ENCODE measurements around the gene NPAS3.
"Not testable (repeated sequence)": the region's sequence is repeated elsewhere in the genome, so short reads cannot be mapped to it uniquely, and the experiment has no call there.

The NPAS3 gene

DNA sequence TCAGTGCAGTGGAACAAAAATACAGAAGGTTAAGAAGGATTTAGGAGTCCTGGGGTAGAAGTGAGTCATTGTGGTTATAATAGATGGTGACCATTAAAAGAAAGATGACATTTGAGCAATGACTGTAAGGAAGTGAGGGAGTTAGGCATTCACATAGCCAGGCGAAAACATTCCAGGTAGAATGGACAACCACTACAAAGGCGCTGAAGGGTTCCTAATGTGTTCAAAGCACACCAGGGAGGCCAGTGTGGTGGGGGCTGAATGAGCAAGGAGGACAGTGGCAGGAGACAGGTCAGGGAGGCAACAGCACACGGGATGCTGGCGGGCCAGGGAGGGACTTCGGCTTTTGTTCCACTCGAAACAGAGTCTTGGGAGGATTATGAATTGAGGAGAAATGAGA, 129.9 kb downstream of the NPAS3 start:
- Histone ChIP-seq H3K36me3 (ENCODE audit: control insufficient read depth, insufficient read depth, low read length) (no peaks in the 10 kb centered on the region), H3K27me3 (ENCODE audit: control insufficient read depth, insufficient read depth, low read length, poor library complexity, severe bottlenecking) (no peaks in the 10 kb centered on the region), H3K9me3 (ENCODE audit: control insufficient read depth, low read length) (no peaks in the 10 kb centered on the region), H3K27ac (ENCODE audit: insufficient read depth, low read depth, low read length, poor library complexity, severe bottlenecking) (no peak overlapping the region), H3K4me3 (ENCODE audit: insufficient read depth, low read depth, low read length) (no peak overlapping the region), H3K4me1 (ENCODE audit: control insufficient read depth, insufficient read depth, low read length) (no peaks in the 10 kb centered on the region)
- 90 to 92% methylated on average over 6 of the region's 6 CpGs for WGBS, 2 experiments

DNA sequence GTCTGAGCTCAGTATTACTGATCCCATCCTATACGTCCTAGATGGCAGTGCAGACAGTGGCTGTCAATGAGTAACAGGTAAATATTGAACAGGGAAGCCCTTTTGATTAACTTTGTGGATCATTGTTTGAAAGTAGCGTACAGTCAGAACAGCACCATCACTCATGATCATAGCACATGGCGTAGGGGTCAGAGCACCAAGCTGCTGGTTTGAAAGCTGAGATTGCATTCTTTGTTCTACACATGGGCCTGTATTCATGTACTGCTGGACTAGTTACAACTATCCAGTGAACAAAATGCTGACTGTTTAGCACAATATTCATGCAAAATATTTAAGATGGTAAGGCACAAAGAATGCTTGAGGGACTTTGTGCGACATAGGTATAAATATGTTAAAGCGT, 131.8 kb downstream of the NPAS3 start:
- Histone ChIP-seq H3K4me3 (ENCODE audit: insufficient read depth, low read depth, low read length) (no peak overlapping the region), H3K27me3 (ENCODE audit: control insufficient read depth, insufficient read depth, low read length, poor library complexity, severe bottlenecking) (no peaks in the 10 kb centered on the region), H3K9me3 (ENCODE audit: control insufficient read depth, low read length) (no peaks in the 10 kb centered on the region), H3K36me3 (ENCODE audit: control insufficient read depth, insufficient read depth, low read length) (no peaks in the 10 kb centered on the region), H3K27ac (ENCODE audit: insufficient read depth, low read depth, low read length, poor library complexity, severe bottlenecking) (no peak overlapping the region), H3K4me1 (ENCODE audit: control insufficient read depth, insufficient read depth, low read length) (no peaks in the 10 kb centered on the region)
- WGBS, 2 experiments = 93 to 94% methylated on average over 5 of the region's 5 CpGs

DNA sequence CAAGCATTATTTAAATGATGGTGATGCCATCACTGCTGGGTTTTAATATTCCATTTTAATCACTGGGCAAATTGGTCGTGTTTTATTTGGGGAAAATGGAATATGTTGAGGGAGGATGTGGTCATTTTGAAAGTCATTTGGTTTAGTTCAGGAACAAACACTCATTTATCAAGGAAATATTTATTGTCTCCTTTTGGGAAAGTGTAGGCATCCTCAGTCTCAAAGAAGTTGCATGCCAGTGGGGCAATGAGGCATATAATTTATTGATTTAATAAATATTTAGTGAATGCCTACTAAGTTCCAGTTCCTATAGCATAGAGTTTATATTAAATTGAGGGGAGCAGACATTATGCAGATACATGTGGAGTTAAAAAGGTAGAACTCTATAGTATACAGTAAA, 134.3 kb downstream of the NPAS3 start:
- Histone ChIP-seq H3K4me3 (ENCODE audit: insufficient read depth, low read depth, low read length) (no peak overlapping the region), H3K27me3 (ENCODE audit: control insufficient read depth, insufficient read depth, low read length, poor library complexity, severe bottlenecking) (no peaks in the 10 kb centered on the region), H3K27ac (ENCODE audit: insufficient read depth, low read depth, low read length, poor library complexity, severe bottlenecking) (no peak overlapping the region), H3K9me3 (ENCODE audit: control insufficient read depth, low read length) (no peaks in the 10 kb centered on the region), H3K36me3 (ENCODE audit: control insufficient read depth, insufficient read depth, low read length) (no peaks in the 10 kb centered on the region), H3K4me1 (ENCODE audit: control insufficient read depth, insufficient read depth, low read length) (no peaks in the 10 kb centered on the region)
- 91 to 100% methylated on average over 1 of the region's 1 CpG for WGBS, 2 experiments

DNA sequence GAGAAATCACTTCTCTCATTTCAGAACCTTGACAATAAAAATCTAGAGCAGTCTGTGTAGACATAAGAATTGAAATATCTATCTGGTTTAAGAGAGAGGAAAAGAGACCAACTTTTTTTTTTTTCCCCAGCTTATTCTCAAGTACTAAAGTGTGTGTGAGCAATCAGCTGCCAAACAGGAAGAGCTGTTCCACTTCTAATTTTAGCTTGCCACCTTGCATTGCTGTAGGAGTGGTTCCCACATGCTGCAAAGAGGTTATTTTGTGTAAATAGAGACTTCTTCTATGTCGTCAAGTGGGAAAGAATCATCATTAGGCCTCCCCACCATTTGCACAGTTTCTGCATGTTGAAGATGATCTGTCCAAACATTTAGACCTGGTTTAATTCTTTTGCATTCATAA, 142.6 kb downstream of the NPAS3 start:
- Histone ChIP-seq H3K27ac (ENCODE audit: insufficient read depth, low read depth, low read length, poor library complexity, severe bottlenecking) (no peak overlapping the region), H3K27me3 (ENCODE audit: control insufficient read depth, insufficient read depth, low read length, poor library complexity, severe bottlenecking) (no peaks in the 10 kb centered on the region), H3K4me3 (ENCODE audit: insufficient read depth, low read depth, low read length) (no peak overlapping the region), H3K9me3 (ENCODE audit: control insufficient read depth, low read length) (no peaks in the 10 kb centered on the region), H3K36me3 (ENCODE audit: control insufficient read depth, insufficient read depth, low read length) (no peaks in the 10 kb centered on the region), H3K4me1 (ENCODE audit: control insufficient read depth, insufficient read depth, low read length) (no peaks in the 10 kb centered on the region)
- WGBS, 2 experiments = 94 to 100% methylated on average over 1 of the region's 1 CpG

DNA sequence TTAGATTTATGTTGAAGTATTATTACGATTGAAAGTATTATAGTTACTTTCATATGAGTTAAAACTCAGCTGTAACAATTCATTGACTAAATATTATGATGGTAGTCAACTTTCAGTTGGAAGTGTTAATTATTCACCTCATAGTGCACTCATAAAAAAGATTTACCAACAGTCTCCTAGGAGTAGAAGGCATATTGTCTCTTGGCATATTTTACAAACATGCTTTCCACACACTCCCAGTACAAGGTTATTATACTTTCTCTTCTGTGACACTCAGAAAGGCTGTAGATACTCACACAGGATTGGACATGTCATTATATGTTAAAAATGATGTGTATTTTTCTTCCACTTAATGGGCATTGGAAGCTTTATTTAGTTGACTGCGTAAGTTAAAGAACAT, 147.1 kb downstream of the NPAS3 start:
- 100% methylated on average over 1 of the region's 2 CpGs; no CpG with 5 or more reads in 1 of the 2 experiments for WGBS, 2 experiments

DNA sequence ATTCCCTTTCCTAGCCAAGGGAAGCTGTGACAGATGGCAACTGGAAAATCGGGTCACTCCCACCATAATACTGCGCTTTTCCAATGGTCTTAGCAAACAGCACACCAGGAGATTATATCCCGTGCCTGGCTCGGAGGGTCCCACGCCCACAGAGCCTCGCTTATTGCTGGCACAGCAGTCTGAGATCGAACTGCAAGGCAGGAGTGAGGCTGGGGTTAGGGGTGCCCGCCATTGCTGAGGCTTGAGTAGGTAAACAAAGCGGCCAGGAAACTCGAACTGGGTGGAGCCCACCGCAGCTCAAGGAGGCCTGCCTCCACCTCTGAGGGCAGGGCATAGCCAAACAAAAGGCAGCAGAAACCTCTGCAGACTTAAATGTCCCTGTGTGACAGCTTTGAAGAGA, 149.6 kb downstream of the NPAS3 start:
- not testable (repeated sequence) for H3K27ac ChIP-seq (ENCODE audit: insufficient read depth, low read depth, low read length, poor library complexity, severe bottlenecking); H3K4me3 ChIP-seq (ENCODE audit: insufficient read depth, low read depth, low read length); H3K9me3 ChIP-seq (ENCODE audit: control insufficient read depth, low read length); H3K36me3 ChIP-seq (ENCODE audit: control insufficient read depth, insufficient read depth, low read length); H3K4me1 ChIP-seq (ENCODE audit: control insufficient read depth, insufficient read depth, low read length); H3K27me3 ChIP-seq (ENCODE audit: control insufficient read depth, insufficient read depth, low read length, poor library complexity, severe bottlenecking)
- 90 to 92% methylated on average over 11 of the region's 11 CpGs for WGBS, 2 experiments

More for the DNA sequence above, 147.1 kb downstream of the NPAS3 start:
- no peak overlapping the region for H3K4me3 ChIP-seq (ENCODE audit: insufficient read depth, low read depth, low read length)
- H3K4me1 ChIP-seq (ENCODE audit: control insufficient read depth, insufficient read depth, low read length) = no peaks in the 10 kb centered on the region
- H3K9me3 ChIP-seq (ENCODE audit: control insufficient read depth, low read length) = no peaks in the 10 kb centered on the region
- no peak overlapping the region for H3K27ac ChIP-seq (ENCODE audit: insufficient read depth, low read depth, low read length, poor library complexity, severe bottlenecking)
- H3K36me3 ChIP-seq (ENCODE audit: control insufficient read depth, insufficient read depth, low read length) = no peaks in the 10 kb centered on the region
- H3K27me3 ChIP-seq (ENCODE audit: control insufficient read depth, insufficient read depth, low read length, poor library complexity, severe bottlenecking) = no peaks in the 10 kb centered on the region

DNA sequence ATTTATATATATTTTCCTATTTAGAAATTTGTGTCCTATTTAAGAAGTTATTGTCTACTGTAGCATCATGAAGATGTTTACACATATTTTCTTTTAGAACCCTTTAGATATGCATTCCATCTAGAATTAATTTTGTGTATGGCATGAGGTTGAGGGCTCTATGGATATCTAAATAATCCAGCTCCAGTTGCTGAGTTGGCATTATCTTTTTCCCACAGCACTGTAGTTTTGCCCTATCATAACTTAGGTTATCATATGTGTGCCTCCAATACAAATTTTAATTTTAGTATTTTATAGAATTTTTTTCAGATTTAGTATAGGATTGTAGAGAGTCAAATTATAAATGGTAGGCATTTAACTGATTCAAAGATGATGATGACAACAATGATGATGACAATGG, 159.3 kb downstream of the NPAS3 start:
- no peaks in the 10 kb centered on the region for H3K4me1 ChIP-seq (ENCODE audit: control insufficient read depth, insufficient read depth, low read length)
- no peak overlapping the region for H3K27ac ChIP-seq (ENCODE audit: insufficient read depth, low read depth, low read length, poor library complexity, severe bottlenecking)
- H3K27me3 ChIP-seq (ENCODE audit: control insufficient read depth, insufficient read depth, low read length, poor library complexity, severe bottlenecking) = no peaks in the 10 kb centered on the region
- no peaks in the 10 kb centered on the region for H3K9me3 ChIP-seq (ENCODE audit: control insufficient read depth, low read length)
- H3K36me3 ChIP-seq (ENCODE audit: control insufficient read depth, insufficient read depth, low read length) = no peaks in the 10 kb centered on the region
- H3K4me3 ChIP-seq (ENCODE audit: insufficient read depth, low read depth, low read length) = no peak overlapping the region

DNA sequence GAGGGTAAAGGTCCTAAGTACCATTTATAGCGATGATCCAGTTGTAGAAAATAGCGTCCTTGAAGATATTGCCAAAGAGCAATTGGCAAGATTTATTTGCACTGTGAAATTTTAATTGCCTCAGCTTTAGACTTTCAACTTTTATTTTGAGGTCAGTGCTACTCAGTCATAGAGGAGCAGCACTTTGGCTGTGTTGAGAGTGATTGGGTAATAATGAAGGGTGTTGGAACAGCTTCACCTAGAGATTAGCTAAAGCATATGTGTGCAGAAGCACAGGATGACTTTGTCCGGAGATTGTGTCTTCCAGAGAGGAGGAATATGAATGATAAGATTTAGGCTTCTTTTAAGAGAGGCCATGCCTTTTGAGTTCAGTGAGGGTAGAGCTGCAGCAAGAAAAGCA, 164.8 kb downstream of the NPAS3 start:
- no peak overlapping the region for H3K27ac ChIP-seq (ENCODE audit: insufficient read depth, low read depth, low read length, poor library complexity, severe bottlenecking)
- no peaks in the 10 kb centered on the region for H3K4me1 ChIP-seq (ENCODE audit: control insufficient read depth, insufficient read depth, low read length)
- WGBS, 2 experiments = 92 to 97% methylated on average over 3 of the region's 3 CpGs
- H3K27me3 ChIP-seq (ENCODE audit: control insufficient read depth, insufficient read depth, low read length, poor library complexity, severe bottlenecking) = no peaks in the 10 kb centered on the region
- no peaks in the 10 kb centered on the region for H3K36me3 ChIP-seq (ENCODE audit: control insufficient read depth, insufficient read depth, low read length)
- no peak overlapping the region for H3K4me3 ChIP-seq (ENCODE audit: insufficient read depth, low read depth, low read length)
- no peaks in the 10 kb centered on the region for H3K9me3 ChIP-seq (ENCODE audit: control insufficient read depth, low read length)

DNA sequence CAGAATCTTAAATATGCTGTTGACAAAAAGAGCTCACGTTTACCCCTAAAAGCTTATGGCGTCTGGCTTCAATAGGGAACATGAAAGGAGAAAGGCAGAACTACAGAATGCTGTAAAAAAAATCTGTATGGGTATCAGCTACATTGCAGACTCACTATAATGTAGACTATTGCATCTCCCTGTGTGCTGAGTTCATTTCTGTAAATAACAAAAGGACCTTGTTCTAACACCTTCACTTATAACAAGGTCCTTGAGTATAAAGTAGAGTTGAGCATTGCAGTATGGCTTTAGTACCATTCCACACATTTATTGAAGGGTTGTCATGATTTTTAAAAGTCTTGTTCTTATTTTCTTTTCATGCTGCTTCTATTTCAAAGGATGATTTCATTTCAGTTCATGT, 165.3 kb downstream of the NPAS3 start:
- Histone ChIP-seq H3K36me3 (ENCODE audit: control insufficient read depth, insufficient read depth, low read length) (no peaks in the 10 kb centered on the region), H3K9me3 (ENCODE audit: control insufficient read depth, low read length) (no peaks in the 10 kb centered on the region), H3K27me3 (ENCODE audit: control insufficient read depth, insufficient read depth, low read length, poor library complexity, severe bottlenecking) (no peaks in the 10 kb centered on the region), H3K4me3 (ENCODE audit: insufficient read depth, low read depth, low read length) (no peak overlapping the region), H3K27ac (ENCODE audit: insufficient read depth, low read depth, low read length, poor library complexity, severe bottlenecking) (no peak overlapping the region), H3K4me1 (ENCODE audit: control insufficient read depth, insufficient read depth, low read length) (no peaks in the 10 kb centered on the region)
- WGBS, 2 experiments = 100% methylated on average over 2 of the region's 2 CpGs

DNA sequence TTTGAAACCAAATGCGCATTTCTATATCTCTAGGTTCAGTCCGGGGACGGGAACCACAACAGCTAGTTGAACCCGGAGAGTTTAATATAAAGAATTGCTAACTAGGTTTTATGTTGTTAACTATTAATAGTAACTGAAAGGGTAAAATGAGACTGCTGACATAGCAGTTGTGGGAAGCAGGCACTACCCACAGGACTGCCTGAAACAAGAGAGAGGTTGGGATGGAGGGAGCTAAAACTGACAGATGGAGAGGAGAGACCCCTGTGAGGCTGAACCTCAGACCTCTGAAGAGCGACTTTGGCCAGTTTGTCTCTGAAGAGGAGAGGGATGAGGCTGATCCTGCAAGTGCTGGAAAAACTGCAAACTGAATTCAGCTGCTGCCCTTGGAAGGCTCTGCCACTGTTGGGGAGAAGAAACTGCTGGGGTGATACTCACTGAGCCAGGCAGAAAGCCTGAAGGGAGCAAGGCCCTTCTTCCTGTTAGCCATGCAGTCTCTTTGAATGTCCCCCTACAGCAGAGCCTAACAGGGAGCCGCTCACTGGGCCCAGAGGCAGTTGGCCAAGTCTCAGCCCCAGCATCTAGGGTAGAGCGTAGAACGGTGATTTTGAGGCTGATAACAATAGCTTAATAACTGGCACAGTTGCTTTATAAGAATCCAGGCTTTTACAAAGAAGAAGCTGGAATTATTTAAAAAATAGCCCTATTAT, 172.2 kb downstream of the NPAS3 start:
- Histone ChIP-seq H3K4me3 (ENCODE audit: insufficient read depth, low read depth, low read length) (no peak overlapping the region), H3K4me1 (ENCODE audit: control insufficient read depth, insufficient read depth, low read length) (no peaks in the 10 kb centered on the region), H3K27ac (ENCODE audit: insufficient read depth, low read depth, low read length, poor library complexity, severe bottlenecking) (no peak overlapping the region), H3K27me3 (ENCODE audit: control insufficient read depth, insufficient read depth, low read length, poor library complexity, severe bottlenecking) (no peaks in the 10 kb centered on the region), H3K36me3 (ENCODE audit: control insufficient read depth, insufficient read depth, low read length) (no peaks in the 10 kb centered on the region), H3K9me3 (ENCODE audit: control insufficient read depth, low read length) (no peaks in the 10 kb centered on the region)
- 74 to 76% methylated on average over 7 of the region's 8 CpGs for WGBS, 2 experiments

DNA sequence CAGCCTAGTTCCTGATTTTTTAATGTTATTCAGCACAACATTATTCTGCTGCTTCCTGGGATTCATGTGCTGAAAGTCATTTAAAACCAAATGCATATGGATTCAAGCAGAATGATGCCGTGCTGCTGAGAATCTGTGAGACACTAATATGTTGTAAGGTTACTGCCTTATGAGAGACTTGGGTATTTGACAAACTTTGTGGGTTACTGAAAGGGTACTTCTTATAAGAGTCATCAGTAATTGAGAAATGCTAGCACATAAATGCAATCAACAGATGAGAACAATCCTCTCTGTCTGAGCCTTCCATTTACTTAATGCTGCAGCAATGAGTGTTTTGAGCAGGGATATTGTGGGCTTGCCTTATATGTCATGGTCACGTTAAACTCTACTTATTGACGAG, 175.7 kb downstream of the NPAS3 start:
- no peaks in the 10 kb centered on the region for H3K9me3 ChIP-seq (ENCODE audit: control insufficient read depth, low read length)
- H3K27me3 ChIP-seq (ENCODE audit: control insufficient read depth, insufficient read depth, low read length, poor library complexity, severe bottlenecking) = no peaks in the 10 kb centered on the region
- WGBS, 2 experiments = 91 to 95% methylated on average over 3 of the region's 3 CpGs
- H3K4me3 ChIP-seq (ENCODE audit: insufficient read depth, low read depth, low read length) = no peak overlapping the region
- H3K27ac ChIP-seq (ENCODE audit: insufficient read depth, low read depth, low read length, poor library complexity, severe bottlenecking) = no peak overlapping the region
- no peaks in the 10 kb centered on the region for H3K36me3 ChIP-seq (ENCODE audit: control insufficient read depth, insufficient read depth, low read length)
- H3K4me1 ChIP-seq (ENCODE audit: control insufficient read depth, insufficient read depth, low read length) = no peaks in the 10 kb centered on the region

Data from ectodermal cell (in vitro differentiated cells).